Endothelial cell of umbilical vein (primary cell): ENCODE measurements around the gene CNTN1.

Experiments used
- EZH2 ChIP-seq: IDR thresholded peaks from 2 replicates; pipeline ENCODE4 v1.6.1; 2012; ENCODE audit warnings: borderline replicate concordance, low read depth, mild to moderate bottlenecking, moderate library complexity, low read length, inconsistent platforms; ENCODE audit not compliant: severe bottlenecking
- MAX ChIP-seq: IDR thresholded peaks from 2 replicates; pipeline ENCODE4 v1.6.1; 2011; ENCODE audit not compliant: insufficient read depth, insufficient read length
- MYC ChIP-seq: IDR thresholded peaks from one replicate; pipeline ENCODE4 v1.6.1; 2011; ENCODE audit warnings: mild to moderate bottlenecking, low read depth, low read length
- POLR2A ChIP-seq: IDR thresholded peaks from 2 replicates; pipeline ENCODE4 v1.6.1; 2012; ENCODE audit warnings: low read depth, mild to moderate bottlenecking, control low read depth, low read length
- POLR2AphosphoS5 ChIP-seq: IDR thresholded peaks from 2 replicates; pipeline ENCODE4 v1.6.1; 2012; ENCODE audit warnings: low read depth, mild to moderate bottlenecking, control low read depth, low read length, moderate library complexity; ENCODE audit not compliant: insufficient read depth
- TF ChIP-seq, protein P1 (sequence below), 2 donors: IDR thresholded peaks; 1 replicate in 1 of 2; 2 replicates in 1 of 2; pipeline ENCODE4 v1.5.1; 2011; ENCODE audit warnings: low read length in 2 of 2, mild to moderate bottlenecking in 2 of 2, moderate library complexity in 2 of 2, control low read depth in 1 of 2, inconsistent platforms in 1 of 2, low read depth in 1 of 2; ENCODE audit not compliant: insufficient read depth in 1 of 2; ENCODE audit errors: extremely low read depth in 1 of 2

GRCh38 chr12:40892528-40892927 is 200.3 kb downstream of the CNTN1 start:
- TF ChIP-seq POLR2A: no peak
- TF ChIP-seq, protein P1, sequence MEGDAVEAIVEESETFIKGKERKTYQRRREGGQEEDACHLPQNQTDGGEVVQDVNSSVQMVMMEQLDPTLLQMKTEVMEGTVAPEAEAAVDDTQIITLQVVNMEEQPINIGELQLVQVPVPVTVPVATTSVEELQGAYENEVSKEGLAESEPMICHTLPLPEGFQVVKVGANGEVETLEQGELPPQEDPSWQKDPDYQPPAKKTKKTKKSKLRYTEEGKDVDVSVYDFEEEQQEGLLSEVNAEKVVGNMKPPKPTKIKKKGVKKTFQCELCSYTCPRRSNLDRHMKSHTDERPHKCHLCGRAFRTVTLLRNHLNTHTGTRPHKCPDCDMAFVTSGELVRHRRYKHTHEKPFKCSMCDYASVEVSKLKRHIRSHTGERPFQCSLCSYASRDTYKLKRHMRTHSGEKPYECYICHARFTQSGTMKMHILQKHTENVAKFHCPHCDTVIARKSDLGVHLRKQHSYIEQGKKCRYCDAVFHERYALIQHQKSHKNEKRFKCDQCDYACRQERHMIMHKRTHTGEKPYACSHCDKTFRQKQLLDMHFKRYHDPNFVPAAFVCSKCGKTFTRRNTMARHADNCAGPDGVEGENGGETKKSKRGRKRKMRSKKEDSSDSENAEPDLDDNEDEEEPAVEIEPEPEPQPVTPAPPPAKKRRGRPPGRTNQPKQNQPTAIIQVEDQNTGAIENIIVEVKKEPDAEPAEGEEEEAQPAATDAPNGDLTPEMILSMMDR (IDR thresholded peaks at IDR 0.05; ENCODE audit: extremely low read depth in 1 of 2, insufficient read depth in 1 of 2, low read depth in 1 of 2, low read length in 2 of 2): no peak
- no peak for TF ChIP-seq POLR2AphosphoS5
- TF ChIP-seq MYC: no peak
- TF ChIP-seq MAX: no peak
- no peak for TF ChIP-seq EZH2
